DOHH2 (cell line): ENCODE measurements around the gene ACSL5.

ENCODE experiments used
- CTCF ChIP-seq: fragments of 200-600 bp; sonication (generic); IDR thresholded peaks from one replicate; pipeline ENCODE4 v1.5.1; 2014; ENCODE audit warnings: antibody characterized with exemption, mild to moderate bottlenecking, low read depth, low read length; ENCODE audit not compliant: poor library complexity, severe bottlenecking
- EZH2phosphoT487 ChIP-seq: fragments of 200-600 bp; sonication (generic); IDR thresholded peaks from 2 replicates; pipeline ENCODE4 v1.6.1; 2017; ENCODE audit warnings: borderline replicate concordance, mild to moderate bottlenecking, antibody characterized with exemption, low read length, moderate library complexity, mixed read lengths

- no peak for TF ChIP-seq CTCF
- no peak for TF ChIP-seq EZH2phosphoT487
These were observed 68.1 kb downstream of the ACSL5 start for GRCh38 chr10:112442063-112442462.
